HEK293 (cell line): ENCODE measurements around the gene ASCC1.
A peak's percentile ranks its signal among the peaks of the same experiment; 100 is the strongest.

ENCODE experiments used
- CTCF ChIA-PET: fragments of 350-600 bp; formaldehyde crosslinking; extraction: SDS; loops from one replicate; lab custom pipeline; 2021; ENCODE audit warnings: antibody characterized with exemption; lab: Yijun Ruan, JAX
- POLR2A ChIA-PET: fragments of 300-600 bp; formaldehyde crosslinking; extraction: SDS; loops from one replicate; lab custom pipeline; 2020; ENCODE audit warnings: antibody characterized with exemption, inconsistent platforms; lab: Yijun Ruan, JAX
- H3K27ac ChIP-seq: fragments of 200-500 bp; sonication (Bioruptor generic); 2 replicates; pipeline ENCODE4 v1.5.1; 2014; ENCODE audit warnings: low read depth, low read length, control low read depth, inconsistent platforms; ENCODE audit errors: extremely low read depth
- H3K36me3 ChIP-seq, 2 experiments: fragments of 200-500 bp in 1 of 2; sonication (Bioruptor generic) in 1 of 2; 1 replicate in 1 of 2; 2 replicates in 1 of 2; pipeline ENCODE4 v1.5.1; 2014 to 2017; ENCODE audit warnings: inconsistent platforms in 2 of 2, low read length in 2 of 2; ENCODE audit not compliant: control insufficient read depth in 2 of 2, insufficient read depth in 1 of 2
- H3K4me1 ChIP-seq: fragments of 200-500 bp; sonication (Bioruptor generic); 2 replicates; pipeline ENCODE4 v1.5.1; 2014; ENCODE audit warnings: mild to moderate bottlenecking, low read length, inconsistent platforms; ENCODE audit not compliant: control insufficient read depth, insufficient read depth
- H3K4me3 ChIP-seq: 2 replicates; pipeline ENCODE4 v1.5.1; 2011; ENCODE audit warnings: low read depth, mild to moderate bottlenecking, control low read depth, low read length, moderate library complexity
- H3K9me3 ChIP-seq: fragments of 200-500 bp; sonication (Bioruptor generic); 2 replicates; pipeline ENCODE4 v1.5.1; 2014; ENCODE audit warnings: low read depth, low read length, inconsistent platforms; ENCODE audit not compliant: control insufficient read depth, insufficient read depth
- CTCF ChIP-seq: fragments of 450-650 bp; formaldehyde crosslinking; IDR thresholded peaks from 2 replicates; pipeline ENCODE4 v1.5.1; 2016; ENCODE audit warnings: missing biosample characterization, missing genetic modification characterization
- GLIS1 ChIP-seq: fragments of 450-650 bp; formaldehyde crosslinking; IDR thresholded peaks from 2 replicates; pipeline ENCODE4 v1.5.1; 2016; ENCODE audit warnings: missing biosample characterization, missing genetic modification characterization
- HOXD13 ChIP-seq: sonication (generic); formaldehyde crosslinking; IDR thresholded peaks from 2 replicates; pipeline ENCODE4 v1.8.0; 2022; ENCODE audit warnings: missing genetic modification reagents, borderline replicate concordance
- KLF17 ChIP-seq: fragments of 450-650 bp; formaldehyde crosslinking; IDR thresholded peaks from 2 replicates; pipeline ENCODE4 v1.5.1; 2016; ENCODE audit warnings: missing biosample characterization, missing genetic modification characterization
- KLF9 ChIP-seq: fragments of 450-650 bp; formaldehyde crosslinking; IDR thresholded peaks from 2 replicates; pipeline ENCODE4 v1.5.1; 2016; ENCODE audit warnings: missing biosample characterization, missing genetic modification characterization, low read depth
- MZF1 ChIP-seq: fragments of 450-650 bp; formaldehyde crosslinking; IDR thresholded peaks from 2 replicates; pipeline ENCODE4 v1.5.1; 2017; ENCODE audit warnings: missing biosample characterization, missing genetic modification characterization, borderline replicate concordance
- PRDM4 ChIP-seq: fragments of 450-650 bp; formaldehyde crosslinking; IDR thresholded peaks from 2 replicates; pipeline ENCODE4 v1.5.1; 2017; ENCODE audit warnings: missing biosample characterization, missing genetic modification characterization
- TCF7L2 ChIP-seq: IDR thresholded peaks from 2 replicates; pipeline ENCODE4 v1.6.1; 2011; ENCODE audit warnings: low read depth, mild to moderate bottlenecking, inconsistent platforms, low read length, moderate library complexity, borderline replicate concordance
- ZNF169 ChIP-seq: fragments of 450-650 bp; formaldehyde crosslinking; IDR thresholded peaks from 2 replicates; pipeline ENCODE4 v1.5.1; 2016; ENCODE audit warnings: missing biosample characterization, missing genetic modification characterization
- ZNF175 ChIP-seq: fragments of 450-650 bp; formaldehyde crosslinking; IDR thresholded peaks from 2 replicates; pipeline ENCODE4 v1.5.1; 2016; ENCODE audit warnings: missing biosample characterization, missing genetic modification characterization
- ZNF341 ChIP-seq: fragments of 450-650 bp; formaldehyde crosslinking; IDR thresholded peaks from 2 replicates; pipeline ENCODE4; 2016; ENCODE audit warnings: low read depth, missing biosample characterization, missing genetic modification characterization
- ZNF549 ChIP-seq: fragments of 450-650 bp; IDR thresholded peaks from 2 replicates; pipeline ENCODE4 v1.5.1; 2018; ENCODE audit warnings: missing biosample characterization, missing genetic modification characterization, mild to moderate bottlenecking, inconsistent platforms, moderate library complexity
- ZNF600 ChIP-seq: fragments of 450-650 bp; formaldehyde crosslinking; IDR thresholded peaks from 2 replicates; pipeline ENCODE4 v1.5.1; 2016; ENCODE audit warnings: missing biosample characterization, missing genetic modification characterization
- ZNF791 ChIP-seq: fragments of 450-650 bp; formaldehyde crosslinking; IDR thresholded peaks from 2 replicates; pipeline ENCODE4 v1.5.1; 2016; ENCODE audit warnings: missing biosample characterization, missing genetic modification characterization

ASCC1 gene

GRCh38 chr10:72061930-72062329, 154.1 kb downstream of the ASCC1 start:
- Histone ChIP-seq H3K4me3 (no peak overlapping the region), H3K9me3 (no peaks in the 10 kb centered on the region), H3K27ac (no peak overlapping the region), H3K4me1 (peaks cover 16% of the 10 kb centered on the region), H3K36me3 (no peaks in the 10 kb centered on the region)
- POLR2A ChIA-PET: no interaction called here
- CTCF ChIA-PET: interaction anchor here (0.6 to 3.3 kb wide), 5 partner anchors 10 to 781 kb away, joined by 3 to 16 read pairs (median 7); no protein-coding TSS in a partner anchor
- TF ChIP-seq KLF9 (tag by site-specific recombination) (no peak), MZF1 (tag by site-specific recombination) (no peak), HOXD13 (no peak)

- H3K27ac ChIP-seq: no peak overlapping the region
- ChIA-PET CTCF (interaction anchor here (0.6 to 3.3 kb wide), 6 partner anchors 10 to 781 kb away, joined by 3 to 16 read pairs (median 6); no protein-coding TSS in a partner anchor), POLR2A (no interaction called here)
- no peaks in the 10 kb centered on the region for H3K36me3 ChIP-seq
- H3K4me3 ChIP-seq: no peak overlapping the region
- no peaks in the 10 kb centered on the region for H3K9me3 ChIP-seq
- TF ChIP-seq ZNF791 (tag by site-specific recombination) (no peak), ZNF169 (tag by site-specific recombination) (no peak), KLF17 (tag by site-specific recombination) (no peak), ZNF549 (no peak), CTCF (tag by site-specific recombination) (peak; percentile 85), ZNF175 (tag by site-specific recombination) (no peak), GLIS1 (tag by site-specific recombination) (0 out of 2 replicates have a peak, but pooled peaks have one; percentile 29)
- peaks cover 16% of the 10 kb centered on the region for H3K4me1 ChIP-seq
Measured at GRCh38 chr10:72061491-72061890, 154.6 kb downstream of the ASCC1 start.

GRCh38 chr10:72059843-72060822, 155.9 kb downstream of the ASCC1 start:
- CTCF ChIA-PET: interaction anchor here (0.7 to 3.3 kb wide), 6 partner anchors 8 to 144 kb away, joined by 3 to 16 read pairs (median 8); no protein-coding TSS in a partner anchor
- POLR2A ChIA-PET: no interaction called here
- Histone ChIP-seq H3K4me3 (no peak overlapping the region), H3K4me1 (peaks cover 16% of the 10 kb centered on the region), H3K36me3 (no peaks in the 10 kb centered on the region), H3K9me3 (no peaks in the 10 kb centered on the region), H3K27ac (no peak overlapping the region; the same call in 1 of the 2 replicates)
- TF ChIP-seq ZNF600 (tag by site-specific recombination): peak; percentile 79
- peak; percentile 31; the same call in 1 of the 2 replicates for TF ChIP-seq ZNF341
- peak; percentile 94 for TF ChIP-seq PRDM4
- TF ChIP-seq TCF7L2: no peak
